22Rv1 (cell line): ENCODE data around the gene ZNF800.

ENCODE experiments used
- ZFX ChIP-seq: fragments of 450-650 bp; IDR thresholded peaks from 2 replicates; pipeline ENCODE4 v1.6.1; 2017; ENCODE audit warnings: antibody characterized with exemption, borderline replicate concordance
- TF ChIP-seq, protein P1 (sequence below): fragments of 450-650 bp; IDR thresholded peaks from 2 replicates; pipeline ENCODE4 v1.5.1; 2017; ENCODE audit warnings: mild to moderate bottlenecking

DNA sequence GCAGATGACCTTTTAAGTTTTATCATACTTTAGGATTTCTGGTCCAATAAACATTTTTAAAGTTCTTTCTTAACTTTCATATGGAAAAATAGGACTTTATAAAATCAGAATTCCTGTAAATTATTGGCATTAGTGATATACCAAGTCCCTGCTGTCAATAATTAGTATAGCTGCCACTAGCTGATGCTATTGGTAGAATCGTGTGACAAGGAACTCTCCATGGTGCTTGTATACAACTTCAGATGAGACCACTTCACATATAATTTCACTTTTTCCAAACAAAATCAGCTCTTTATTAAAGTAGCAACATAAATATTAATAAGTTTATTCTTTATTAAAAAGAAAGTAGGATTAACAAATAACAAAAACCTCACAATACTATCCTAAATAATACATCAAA, 49.9 kb downstream of the ZNF800 start:
- TF ChIP-seq, protein P1, sequence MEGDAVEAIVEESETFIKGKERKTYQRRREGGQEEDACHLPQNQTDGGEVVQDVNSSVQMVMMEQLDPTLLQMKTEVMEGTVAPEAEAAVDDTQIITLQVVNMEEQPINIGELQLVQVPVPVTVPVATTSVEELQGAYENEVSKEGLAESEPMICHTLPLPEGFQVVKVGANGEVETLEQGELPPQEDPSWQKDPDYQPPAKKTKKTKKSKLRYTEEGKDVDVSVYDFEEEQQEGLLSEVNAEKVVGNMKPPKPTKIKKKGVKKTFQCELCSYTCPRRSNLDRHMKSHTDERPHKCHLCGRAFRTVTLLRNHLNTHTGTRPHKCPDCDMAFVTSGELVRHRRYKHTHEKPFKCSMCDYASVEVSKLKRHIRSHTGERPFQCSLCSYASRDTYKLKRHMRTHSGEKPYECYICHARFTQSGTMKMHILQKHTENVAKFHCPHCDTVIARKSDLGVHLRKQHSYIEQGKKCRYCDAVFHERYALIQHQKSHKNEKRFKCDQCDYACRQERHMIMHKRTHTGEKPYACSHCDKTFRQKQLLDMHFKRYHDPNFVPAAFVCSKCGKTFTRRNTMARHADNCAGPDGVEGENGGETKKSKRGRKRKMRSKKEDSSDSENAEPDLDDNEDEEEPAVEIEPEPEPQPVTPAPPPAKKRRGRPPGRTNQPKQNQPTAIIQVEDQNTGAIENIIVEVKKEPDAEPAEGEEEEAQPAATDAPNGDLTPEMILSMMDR, result no peak
- no peak for TF ChIP-seq ZFX
